GM19452 (cell line): ENCODE data around the gene PDE11A.
"Not testable (repeated sequence)": the region's sequence is repeated elsewhere in the genome, so short reads cannot be mapped to it uniquely, and the experiment has no call there.

ENCODE experiments used
- ATAC-seq: cut with Tn5 transposase; IDR thresholded peaks from one replicate; pipeline ENCODE4 v1.9.1; 2021; ENCODE audit not compliant: unreplicated experiment

The PDE11A gene

DNA sequence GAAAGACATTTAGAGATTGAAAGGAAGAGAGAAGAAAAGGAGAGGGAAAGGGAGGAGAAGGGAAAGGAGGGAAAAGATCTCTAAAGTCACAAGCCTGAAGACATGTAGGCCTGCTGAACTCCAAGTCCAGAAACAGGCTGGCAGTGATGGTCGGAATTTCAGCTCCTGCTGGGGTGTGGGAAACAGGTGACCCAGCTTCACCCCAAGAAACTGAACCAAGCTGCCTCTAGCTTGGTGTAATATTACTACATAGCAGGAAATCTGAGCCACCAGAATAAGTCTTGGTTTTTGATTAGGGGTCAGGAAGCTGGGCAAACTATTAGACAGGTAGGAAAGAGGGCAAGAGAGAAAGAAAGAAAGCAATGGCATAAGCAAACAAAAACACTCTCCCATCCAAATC is 185.8 kb downstream of the PDE11A start:
- no peak for ATAC-seq

DNA sequence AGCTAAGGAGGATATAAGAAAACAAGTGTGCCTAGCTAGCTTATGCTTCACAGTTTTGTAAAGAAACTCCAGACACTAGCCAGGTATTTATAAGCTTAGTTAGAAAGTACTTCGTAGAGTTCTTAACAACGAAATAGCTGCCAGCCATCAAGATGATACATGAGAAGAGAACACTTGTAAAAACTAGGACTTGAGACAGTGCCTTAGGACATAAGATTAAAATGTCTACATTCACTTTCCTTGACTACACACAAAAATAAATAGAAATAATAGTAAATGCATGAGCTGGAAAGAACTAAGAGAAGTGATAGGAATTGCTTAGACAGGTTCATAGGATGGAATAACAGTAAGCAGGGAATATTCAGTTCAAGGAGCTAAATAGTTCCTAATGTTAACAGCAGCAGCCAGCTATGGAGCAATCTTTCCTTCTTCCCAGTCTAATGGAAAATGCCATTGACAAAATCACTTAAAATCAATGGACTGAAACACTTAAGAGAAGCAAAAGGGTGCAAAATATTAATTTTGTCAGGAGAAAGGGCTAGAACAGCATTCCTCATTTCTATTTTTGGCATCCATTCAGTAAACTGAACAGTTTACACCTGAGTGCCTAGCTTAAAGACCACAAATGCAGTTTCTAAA is 186.6 kb downstream of the PDE11A start:
- ATAC-seq = no peak

DNA sequence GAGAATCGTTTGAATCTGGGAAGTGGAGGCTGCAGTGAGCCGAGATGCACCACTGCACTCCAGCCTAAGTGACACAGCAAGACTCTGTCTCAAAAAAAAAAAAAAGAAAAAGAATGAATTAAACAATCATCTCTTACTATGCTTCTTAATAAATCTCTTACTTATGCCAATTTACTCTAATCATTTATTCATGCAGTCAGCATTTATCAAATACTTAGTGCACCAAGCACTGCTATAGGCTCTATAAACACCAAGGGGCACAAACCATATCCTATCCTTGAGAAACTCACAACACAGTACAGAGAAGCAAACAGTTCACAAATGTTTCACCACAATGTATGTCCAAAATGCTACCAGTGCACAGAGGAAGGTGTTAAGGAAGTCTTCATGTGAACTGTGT is 189.4 kb downstream of the PDE11A start:
- no peak for ATAC-seq

DNA sequence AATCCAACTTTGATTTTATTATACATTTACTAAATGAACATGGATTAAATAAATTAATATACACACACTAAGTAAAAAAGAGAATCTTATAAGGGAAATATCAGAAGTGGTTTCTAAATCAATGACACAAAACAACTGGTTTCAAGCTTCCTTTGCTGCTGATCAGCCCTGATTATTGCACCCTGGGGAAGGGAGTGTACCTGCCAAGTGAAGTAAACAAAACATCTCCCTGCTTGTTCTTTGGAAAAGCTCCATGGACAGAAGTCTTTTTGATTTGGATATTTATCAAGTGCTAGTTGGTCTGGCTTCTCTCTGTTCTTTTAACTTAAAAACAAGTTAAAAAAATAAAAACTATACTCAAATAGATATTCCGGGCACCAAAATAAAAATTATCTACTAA is 190.1 kb downstream of the PDE11A start:
- no peak for ATAC-seq

DNA sequence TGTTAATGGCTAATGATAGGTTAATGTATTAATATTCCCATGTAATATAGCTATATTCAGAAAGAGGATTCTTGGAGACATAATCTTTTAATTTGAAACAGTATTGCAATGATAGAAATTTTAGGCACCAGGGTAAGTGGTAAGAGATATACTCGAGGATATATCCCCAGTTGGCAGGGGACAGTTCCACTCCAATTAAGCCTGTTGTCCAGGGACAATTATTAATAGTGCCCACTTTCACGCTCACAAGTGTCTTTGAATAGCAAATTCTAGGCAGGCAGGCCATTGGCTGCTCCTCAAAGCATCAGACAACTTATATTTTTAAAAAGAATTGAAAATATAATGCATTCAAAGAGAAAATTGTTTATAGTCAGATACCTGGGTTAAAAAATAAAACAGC is 190.7 kb downstream of the PDE11A start:
- no peak for ATAC-seq

DNA sequence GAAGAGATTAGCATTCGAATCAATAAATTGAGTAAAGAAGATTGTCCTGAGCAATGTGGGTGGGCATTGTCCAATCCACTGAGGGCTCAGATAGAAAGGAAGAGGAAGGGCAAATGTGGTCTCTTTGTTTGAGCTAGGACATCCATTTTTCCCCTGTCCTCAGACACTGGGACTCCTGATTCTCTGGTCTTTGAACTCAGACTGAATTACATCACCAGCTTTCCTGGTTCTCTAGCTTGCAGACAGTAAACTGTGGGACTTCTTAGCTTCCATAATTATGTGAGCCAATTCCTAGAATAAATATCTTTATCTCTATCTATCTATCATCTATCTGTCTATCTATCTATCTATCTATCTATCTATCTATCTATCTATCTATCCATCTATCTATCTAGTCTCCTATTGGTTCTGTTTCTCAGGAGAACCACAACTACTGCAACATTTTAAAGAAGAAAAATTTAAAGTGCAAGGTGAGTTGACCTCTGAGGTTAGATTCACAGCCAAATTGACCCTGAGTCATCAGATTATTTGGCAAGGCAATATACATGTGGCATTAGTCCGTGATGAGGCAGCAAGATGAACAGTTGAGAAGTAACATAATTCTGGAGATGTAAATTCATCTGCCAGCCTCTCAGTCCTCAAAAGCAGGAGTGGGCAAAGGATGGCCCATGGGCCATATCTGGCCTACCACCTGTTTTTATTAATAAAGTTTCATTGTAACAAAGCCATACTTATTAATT is 191.4 kb downstream of the PDE11A start:
- no peak for ATAC-seq

DNA sequence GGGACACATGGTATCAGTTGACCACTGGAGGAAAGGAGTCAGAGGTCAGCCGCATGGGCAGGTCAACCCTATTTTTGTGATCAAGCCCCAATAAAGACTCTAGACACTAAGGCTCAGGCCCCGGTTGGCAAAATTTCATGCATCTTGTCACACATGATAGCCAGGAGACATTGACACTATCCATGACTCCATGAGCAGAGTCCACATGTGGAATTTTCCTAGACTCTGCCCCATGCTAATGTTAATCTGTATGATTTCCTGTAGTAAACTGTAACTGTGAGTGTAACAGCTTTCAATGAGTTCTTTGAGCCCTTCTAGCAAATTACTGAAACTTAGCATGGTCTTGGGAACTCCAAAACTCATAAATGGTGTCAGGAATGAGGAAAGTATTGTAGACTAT is 192.3 kb downstream of the PDE11A start:
- ATAC-seq = no peak

DNA sequence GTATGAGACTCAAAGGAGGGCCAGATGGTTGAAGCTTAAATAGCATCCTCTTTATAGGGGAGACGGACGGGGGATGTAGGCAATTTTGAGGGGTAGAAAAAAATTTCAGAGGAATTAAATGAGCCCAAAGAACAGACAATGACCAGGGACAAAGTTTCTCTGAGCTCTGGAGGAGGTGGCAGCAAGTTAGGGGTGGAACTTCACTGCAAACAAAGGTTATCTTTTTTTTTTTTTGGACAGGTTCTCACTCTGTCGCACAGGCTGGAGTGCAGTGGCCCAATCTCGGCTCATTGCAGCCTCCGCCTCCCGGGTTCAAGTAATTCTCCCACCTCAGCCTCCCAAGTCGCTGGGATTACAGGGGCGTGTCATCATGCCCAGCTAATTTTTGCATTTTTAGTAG is 195.6 kb downstream of the PDE11A start:
- no peak for ATAC-seq

DNA sequence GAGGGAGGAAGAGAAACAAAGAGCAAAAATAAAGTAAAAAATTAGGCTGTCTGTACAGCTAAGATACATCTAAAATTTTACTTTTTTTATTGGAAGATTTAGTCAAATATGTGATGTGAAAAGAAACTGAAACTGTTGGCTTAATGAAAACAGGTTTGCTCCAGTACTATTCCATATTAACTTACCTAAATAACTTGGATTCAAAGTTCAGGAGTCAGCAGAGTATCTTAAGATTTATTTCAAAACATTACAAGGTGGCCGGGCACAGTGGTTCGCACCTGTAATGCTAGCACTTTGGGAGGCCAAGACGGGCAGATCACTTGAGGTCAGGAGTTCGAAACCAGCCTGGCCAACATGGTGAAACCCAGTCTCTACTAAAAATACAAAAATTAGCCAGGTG is 197.9 kb downstream of the PDE11A start:
- ATAC-seq = no peak

DNA sequence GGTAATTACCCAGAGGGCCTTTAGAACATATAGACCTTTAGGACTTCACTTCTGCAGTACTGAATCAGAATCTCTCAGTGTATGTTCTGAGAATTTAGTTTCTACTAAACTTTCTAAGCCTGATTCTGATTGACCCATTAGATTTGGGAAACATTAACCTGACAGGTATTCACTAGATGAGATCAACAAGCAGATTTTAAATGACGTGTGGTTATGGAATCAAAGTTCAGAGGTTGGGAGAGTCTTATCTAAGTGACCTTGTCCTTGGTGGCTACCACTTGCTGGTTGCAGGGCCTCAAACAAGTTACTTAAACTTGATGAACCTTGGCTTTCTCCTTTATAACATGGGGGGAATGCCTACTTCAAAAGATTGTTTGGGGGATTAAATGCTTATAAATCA is 198.7 kb downstream of the PDE11A start:
- ATAC-seq = no peak

DNA sequence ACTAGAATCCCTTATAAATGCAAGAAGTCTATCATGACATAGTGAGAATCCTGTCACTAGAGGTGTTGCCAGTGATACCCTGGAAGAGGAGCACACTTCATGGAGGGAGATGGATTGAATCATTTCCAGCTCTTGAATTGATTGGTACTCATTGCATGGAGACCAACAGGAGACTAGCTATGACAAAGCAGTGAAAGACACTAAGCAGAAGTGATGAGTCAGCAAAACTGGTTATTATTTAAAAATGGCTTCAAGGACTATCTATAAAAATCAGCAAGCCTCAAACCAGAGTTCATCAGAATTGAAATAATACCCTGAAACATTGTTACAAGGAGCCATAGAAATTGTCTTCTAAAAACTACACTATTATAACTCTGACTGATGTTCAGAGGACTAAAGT is 200.3 kb downstream of the PDE11A start:
- no peak for ATAC-seq

DNA sequence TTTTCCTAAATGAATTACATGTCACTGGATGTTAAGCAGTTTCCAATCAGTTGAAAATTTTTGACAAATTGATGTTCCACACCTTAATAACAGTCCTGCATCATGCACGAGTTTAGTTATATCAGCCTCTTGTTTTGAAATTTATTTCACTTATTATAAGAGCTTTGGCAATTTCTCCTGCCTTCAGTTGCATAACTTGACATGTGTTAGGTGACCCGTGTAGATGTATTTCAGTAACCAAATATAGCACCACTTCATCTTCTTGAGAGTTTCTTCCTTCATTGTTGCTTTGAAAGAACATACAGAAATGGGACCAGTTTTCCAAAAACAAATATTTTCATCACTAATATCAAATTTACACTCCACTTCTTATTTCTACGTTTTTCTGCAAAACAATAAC is 202.7 kb downstream of the PDE11A start:
- no peak for ATAC-seq

DNA sequence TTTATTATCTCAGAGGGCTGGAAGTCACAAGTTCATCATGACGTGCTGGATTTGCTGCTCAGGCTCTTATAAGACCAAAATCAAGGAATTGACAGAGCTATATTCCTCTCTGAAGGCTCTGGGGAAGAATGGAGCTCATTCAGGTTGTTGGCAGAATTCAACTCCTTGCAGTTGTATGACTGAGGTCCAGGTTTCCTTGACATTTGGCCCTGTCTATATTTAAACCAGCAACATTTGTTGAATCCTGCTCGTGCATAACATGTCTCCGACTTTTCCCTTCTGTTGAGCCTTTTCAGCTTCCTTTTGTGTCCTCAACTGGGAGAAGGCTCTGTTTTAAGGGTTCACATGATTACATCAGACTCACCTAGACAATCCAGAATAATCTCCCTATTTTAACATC is 203.4 kb downstream of the PDE11A start:
- ATAC-seq = no peak

DNA sequence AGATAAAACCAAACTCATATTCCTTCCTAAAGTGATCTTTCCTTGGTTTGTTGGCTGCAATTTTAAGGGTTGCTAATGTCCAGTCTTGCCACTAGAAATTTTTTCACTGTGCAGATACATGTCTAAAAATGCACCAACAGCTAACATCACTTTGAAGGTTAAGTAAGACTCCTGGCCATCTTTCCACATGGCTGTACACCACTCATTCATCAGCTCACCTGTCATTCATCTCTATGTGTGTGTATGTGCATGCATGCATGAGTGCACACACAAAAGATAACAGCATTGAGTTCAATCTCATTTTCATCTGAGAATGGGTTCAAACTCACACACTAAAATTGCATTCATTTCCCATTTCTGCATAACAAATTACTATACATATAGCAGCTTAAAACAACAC is 203.8 kb downstream of the PDE11A start:
- ATAC-seq = no peak

DNA sequence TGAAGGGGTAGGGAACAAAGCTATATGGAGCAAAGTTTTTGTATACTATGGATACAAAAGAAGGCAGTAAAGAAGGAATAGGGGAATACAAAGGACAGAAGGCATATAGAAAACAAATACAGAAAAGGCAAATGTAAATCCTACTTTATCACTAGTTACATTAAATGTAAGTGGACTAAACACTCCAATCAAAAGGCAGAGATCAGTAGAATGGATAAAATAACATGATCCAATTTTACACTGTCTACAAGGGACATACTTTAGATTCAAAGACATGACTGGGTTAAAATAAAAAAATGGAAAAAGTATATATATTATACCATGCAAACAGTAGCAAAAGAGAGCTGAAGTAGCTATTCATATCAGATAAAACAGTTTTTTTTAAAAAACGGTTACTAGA is 215.0 kb downstream of the PDE11A start:
- no peak for ATAC-seq

DNA sequence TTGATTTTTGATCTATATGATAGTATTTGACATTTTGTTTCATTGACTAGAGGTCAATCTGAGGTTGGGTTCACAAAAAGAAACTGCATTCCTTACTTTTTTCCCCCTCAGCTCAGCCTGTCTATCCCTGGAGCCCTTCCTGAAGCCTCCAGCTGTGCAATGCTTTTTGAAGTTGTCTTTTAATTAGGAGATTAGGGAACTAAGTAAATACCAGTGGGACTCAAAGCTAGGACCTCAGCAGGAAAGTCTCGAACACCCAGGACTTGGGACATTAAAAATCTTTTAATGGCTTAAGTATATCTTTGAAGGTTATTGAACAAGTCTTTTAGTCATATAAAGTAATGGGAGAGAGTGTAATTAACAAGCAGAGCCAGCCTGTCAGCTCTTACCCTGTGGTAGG is 220.2 kb downstream of the PDE11A start:
- ATAC-seq = no peak

DNA sequence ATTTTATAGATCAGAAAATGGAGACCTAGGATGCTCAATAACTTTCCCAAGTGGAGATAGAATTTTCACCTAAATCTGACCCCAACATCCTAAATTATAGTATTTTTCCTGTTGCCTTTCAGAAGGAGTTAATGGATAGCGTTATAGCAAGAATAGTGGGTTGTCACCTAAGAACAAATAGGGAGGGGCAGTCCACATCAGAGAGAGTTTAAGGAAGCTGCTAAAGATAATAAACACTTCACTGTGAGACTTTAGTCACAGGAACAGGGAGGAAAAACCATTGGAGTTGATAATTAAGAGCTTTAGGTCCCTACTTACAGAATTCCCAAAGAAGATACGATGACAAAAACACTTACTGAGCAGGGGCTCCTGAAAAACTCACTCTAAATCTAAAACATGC is 229.4 kb downstream of the PDE11A start:
- no peak for ATAC-seq

DNA sequence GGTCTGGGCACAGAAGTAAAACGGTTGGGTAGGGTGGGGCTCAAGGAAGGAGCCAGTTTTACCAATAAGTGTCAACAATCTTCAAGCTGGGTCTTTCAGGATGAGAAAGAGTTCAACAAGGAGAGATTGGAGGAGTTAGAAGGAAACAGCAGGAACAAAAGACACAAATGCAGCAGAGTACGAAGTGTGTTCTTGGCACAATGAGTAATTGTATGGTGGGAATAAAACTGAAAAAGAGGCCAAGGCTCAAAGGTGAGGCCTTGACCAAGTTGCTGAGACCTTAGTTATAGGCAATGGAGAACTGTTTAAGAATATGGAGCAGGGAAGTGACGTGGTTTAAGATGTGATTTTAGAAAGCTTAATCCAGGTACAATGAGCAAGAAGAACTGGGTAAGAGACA is 230.3 kb downstream of the PDE11A start:
- ATAC-seq = no peak

DNA sequence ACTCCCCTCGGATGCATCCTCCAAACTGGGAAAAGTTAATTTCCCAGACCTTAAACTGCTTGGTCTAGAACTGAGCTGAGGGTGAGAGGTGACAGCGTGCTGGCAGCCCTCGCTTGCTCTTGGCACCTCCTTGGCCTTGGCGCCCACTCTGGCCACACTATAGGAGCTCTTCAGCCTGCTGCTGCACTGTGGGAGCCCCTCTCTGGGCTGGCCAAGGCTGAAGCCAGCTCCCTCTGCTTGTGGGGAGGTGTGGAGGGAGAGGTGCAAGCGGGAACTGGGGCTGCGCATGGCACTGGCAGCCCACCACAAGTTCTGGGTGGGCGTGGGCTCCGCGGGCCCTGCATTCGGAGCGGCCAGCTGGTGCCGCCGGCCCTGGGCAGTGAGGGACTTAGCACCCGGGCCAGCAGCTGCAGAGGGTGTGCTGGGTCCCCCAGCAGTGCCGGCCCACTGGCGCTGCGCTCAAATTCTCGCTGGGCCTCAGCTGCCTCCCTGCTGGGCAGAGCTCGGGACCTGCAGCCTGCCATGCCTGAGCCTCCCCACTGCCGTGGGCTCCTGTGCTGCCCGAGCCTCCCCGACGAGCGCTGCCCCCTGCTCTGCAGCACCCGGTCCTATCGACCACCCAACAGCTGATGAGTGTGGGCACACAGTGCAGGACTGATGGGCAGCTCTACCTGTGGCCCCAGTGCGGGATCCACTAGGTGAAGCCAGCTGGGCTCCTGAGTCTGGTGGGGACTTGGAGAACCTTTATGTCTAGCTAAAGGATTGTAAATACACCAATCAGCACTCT is 237.0 kb downstream of the PDE11A start:
- ATAC-seq = not testable (repeated sequence)

DNA sequence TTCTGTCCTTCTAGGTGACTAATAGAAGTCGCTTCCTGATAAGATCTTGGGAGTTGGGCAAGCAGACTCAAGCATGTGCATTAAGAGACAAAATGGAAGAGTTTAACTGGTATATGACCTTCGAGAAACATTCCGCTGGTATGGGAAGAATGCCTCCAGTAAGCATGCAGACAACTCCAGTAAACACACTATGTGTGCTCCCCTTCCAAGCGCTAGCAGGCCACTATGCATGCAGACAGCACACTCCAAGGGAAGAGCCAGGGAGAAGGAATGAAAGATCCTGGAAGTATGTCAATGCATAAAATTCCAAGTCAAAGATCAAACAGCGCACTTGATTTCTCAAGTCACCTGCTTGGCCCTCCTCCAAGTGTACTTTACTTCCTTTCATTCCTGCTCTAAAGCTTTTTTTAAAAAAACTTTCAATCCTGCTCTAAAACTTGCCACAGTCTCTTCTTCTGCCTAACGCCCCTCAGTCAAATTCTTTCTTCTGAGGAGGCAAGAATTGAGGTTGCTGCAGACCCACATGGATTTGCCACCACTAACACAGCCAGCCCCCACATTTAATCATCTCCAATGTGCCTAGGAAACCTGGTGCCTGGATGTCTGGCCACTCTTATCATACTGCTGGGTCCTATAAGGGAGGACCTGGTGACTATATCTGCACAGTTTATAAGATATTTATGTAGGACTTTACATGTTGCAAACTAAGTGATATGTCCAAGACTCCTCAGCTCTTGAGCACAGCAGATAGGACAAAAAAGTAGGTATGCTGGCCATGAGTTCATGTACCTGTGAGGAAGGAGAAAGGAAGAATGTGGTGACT is 239.8 kb downstream of the PDE11A start:
- ATAC-seq = no peak

DNA sequence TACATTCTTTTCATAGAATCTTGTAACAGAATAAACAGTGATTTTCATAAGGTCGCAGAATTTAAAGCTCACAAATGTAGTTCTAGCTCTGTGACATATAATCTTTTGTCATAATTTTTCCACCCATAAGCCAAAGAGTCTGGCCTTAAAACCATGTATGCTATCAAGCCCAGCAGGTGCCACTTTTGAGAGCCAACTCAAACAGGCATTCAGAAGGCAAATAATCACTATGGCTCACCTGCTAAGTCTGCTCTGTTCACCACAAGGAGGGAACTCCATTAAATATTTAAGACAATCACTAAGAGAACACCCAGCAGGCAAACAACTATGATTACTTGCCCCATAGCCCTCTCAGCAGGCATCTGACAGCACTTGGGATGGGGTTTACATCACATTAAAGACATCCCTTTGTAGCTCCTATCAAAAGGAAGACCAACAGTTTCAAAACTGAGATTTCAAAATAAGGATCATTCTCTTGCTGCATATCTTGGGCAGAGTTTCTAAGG is 241.6 kb downstream of the PDE11A start:
- no peak for ATAC-seq
